Gastrocnemius medialis (tissue), 4 donors: ENCODE measurements around the gene KCNF1.

Experiments
- POLR2A ChIP-seq, 2 donors: fragments of 450-650 bp; IDR thresholded peaks; one replicate each; pipeline ENCODE4 v1.6.1; 2017; ENCODE audit warnings: antibody characterized with exemption in 2 of 2, mild to moderate bottlenecking in 2 of 2, moderate library complexity in 2 of 2
- TF ChIP-seq, protein P1 (sequence below), 5 experiments: fragments of 450-650 bp in 3 of 5; fragments of 200-600 bp in 2 of 5; sonication (generic) in 2 of 5; IDR thresholded peaks in 4 of 5; conservative IDR thresholded peaks in 1 of 5; 1 replicate in 4 of 5; 2 replicates in 1 of 5; pipeline ENCODE4 v1.5.1; 2016 to 2019; ENCODE audit warnings: antibody characterized with exemption in 5 of 5, mild to moderate bottlenecking in 3 of 5, moderate library complexity in 3 of 5

DNA sequence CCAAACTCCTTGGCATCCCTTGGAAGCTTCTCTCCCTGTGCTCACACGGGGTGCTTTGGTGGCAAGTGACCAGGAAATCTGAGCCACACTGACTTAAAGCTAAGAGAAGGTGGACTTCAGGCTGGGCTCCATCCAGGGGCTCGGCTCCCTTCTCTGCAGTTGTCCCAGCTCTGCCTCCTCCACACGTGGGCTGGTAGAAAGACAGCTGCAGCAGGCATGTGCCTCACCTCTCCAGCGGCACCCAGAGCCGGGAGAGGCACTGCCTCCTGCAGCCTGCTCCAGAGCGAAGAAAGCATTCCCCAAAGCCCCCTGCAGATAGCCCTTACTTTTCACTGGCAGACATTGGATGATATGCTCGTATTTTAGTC lies 11.3 kb downstream of the KCNF1 start:
- TF ChIP-seq, protein P1, sequence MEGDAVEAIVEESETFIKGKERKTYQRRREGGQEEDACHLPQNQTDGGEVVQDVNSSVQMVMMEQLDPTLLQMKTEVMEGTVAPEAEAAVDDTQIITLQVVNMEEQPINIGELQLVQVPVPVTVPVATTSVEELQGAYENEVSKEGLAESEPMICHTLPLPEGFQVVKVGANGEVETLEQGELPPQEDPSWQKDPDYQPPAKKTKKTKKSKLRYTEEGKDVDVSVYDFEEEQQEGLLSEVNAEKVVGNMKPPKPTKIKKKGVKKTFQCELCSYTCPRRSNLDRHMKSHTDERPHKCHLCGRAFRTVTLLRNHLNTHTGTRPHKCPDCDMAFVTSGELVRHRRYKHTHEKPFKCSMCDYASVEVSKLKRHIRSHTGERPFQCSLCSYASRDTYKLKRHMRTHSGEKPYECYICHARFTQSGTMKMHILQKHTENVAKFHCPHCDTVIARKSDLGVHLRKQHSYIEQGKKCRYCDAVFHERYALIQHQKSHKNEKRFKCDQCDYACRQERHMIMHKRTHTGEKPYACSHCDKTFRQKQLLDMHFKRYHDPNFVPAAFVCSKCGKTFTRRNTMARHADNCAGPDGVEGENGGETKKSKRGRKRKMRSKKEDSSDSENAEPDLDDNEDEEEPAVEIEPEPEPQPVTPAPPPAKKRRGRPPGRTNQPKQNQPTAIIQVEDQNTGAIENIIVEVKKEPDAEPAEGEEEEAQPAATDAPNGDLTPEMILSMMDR (IDR thresholded peaks at IDR 0.05 in 4 of 5, conservative IDR thresholded peaks at IDR 0.05 in 1 of 5), result no peak
- TF ChIP-seq POLR2A (IDR thresholded peaks at IDR 0.05), result no peak
